ENCODE results near the gene HNRNPAB. TPM values are rescaled to one million over a fixed set of nuclear protein-coding genes. Genes with fewer than 3 reads are reported as not detected.

HNRNPAB gene
- total and polyA plus RNA-seq, 2 donors, result 46.3 to 109 TPM

- WGBS, result 87% methylated on average over 4 of the region's 4 CpGs
- no peaks in the 10 kb centered on the region for H3K36me3 ChIP-seq (ENCODE audit: insufficient read depth)
- H3K4me1 ChIP-seq (ENCODE audit: insufficient read depth), result no peaks in the 10 kb centered on the region
- H3K4me3 ChIP-seq (ENCODE audit: low read depth, low read length), result no peak overlapping the region
- DNase-seq (ENCODE audit: extremely low spot score), result no peak
- H3K27ac ChIP-seq (ENCODE audit: low read depth), result no peak overlapping the region
These were observed 53.3 kb downstream of the HNRNPAB start for GRCh38 chr5:178257650-178258049.

- WGBS, result 81% methylated on average over 21 of the region's 21 CpGs
- no peak for DNase-seq (ENCODE audit: extremely low spot score)
These were observed 55.5 kb downstream of the HNRNPAB start for GRCh38 chr5:178259623-178260536.

More at GRCh38 chr5:178259623-178260536, 55.5 kb downstream of the HNRNPAB start:
- Histone ChIP-seq H3K4me3 (ENCODE audit: low read depth, low read length) (no peak overlapping the region), H3K36me3 (ENCODE audit: insufficient read depth) (no peaks in the 10 kb centered on the region), H3K27ac (ENCODE audit: low read depth) (no peak overlapping the region), H3K4me1 (ENCODE audit: insufficient read depth) (no peaks in the 10 kb centered on the region)

Other genes with a start within 250 kb of the HNRNPAB start
- gene PROP1, start 208.3 kb upstream of the HNRNPAB start, total RNA-seq, result not detected
- gene PROP1, start 208.3 kb upstream of the HNRNPAB start, polyA plus RNA-seq, result not detected
- 4.2 TPM for gene N4BP3, start 91.0 kb upstream of the HNRNPAB start, total RNA-seq
- gene N4BP3, start 91.0 kb upstream of the HNRNPAB start, polyA plus RNA-seq, result 2.4 TPM
- 18.1 TPM for gene RMND5B, start 73.5 kb upstream of the HNRNPAB start, total RNA-seq
- 48.3 TPM for gene RMND5B, start 73.5 kb upstream of the HNRNPAB start, polyA plus RNA-seq
- 44.0 TPM for gene NHP2, start 50.6 kb upstream of the HNRNPAB start, total RNA-seq
- 203 TPM for gene NHP2, start 50.6 kb upstream of the HNRNPAB start, polyA plus RNA-seq
- 0.16 TPM for gene GMCL2, start 17.2 kb upstream of the HNRNPAB start, total RNA-seq
- gene GMCL2, start 17.2 kb upstream of the HNRNPAB start, polyA plus RNA-seq, result not detected
- 49.1 TPM for gene PHYKPL, start 28.3 kb downstream of the HNRNPAB start, total RNA-seq
- gene PHYKPL, start 28.3 kb downstream of the HNRNPAB start, polyA plus RNA-seq, result 40.3 TPM